Measurements from ENCODE around the gene DDX54. TPM values are rescaled to one million over a fixed set of nuclear protein-coding genes. Genes with fewer than 3 reads are reported as not detected.

The DDX54 gene
- total RNA-seq, 4 donors from 2014 or later: 62.0 to 126 (median 66.5) TPM

DNA sequence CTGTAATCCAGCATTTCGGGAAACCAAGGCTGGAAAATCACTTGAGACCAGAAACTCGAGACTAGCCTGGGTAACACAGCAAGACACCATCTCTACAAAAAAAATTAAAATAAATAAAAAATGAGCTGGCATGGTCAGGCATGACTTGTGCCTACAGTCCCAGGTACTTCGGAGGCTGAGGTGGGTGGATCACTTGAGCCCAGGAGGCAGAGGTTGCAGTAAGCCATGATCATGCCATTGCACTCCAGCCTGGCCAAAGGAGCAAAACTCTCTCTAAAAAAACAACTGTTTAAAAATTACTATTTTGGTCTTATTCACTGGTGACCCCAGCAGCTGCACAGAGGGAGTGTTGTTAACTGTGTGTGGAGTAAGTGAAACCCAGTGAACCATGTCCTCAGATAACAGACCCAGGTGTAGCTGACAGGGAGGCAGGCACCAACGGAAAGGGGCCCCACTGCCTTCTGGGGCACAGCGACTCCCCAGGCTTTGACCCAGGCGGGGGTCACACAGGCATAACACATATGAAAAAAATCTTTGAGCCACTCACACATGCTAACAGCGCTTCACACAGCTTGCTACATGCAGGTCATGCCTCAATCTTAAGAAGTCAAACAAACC, 12.1 kb downstream of the DDX54 start:
- TF ChIP-seq, protein P1, sequence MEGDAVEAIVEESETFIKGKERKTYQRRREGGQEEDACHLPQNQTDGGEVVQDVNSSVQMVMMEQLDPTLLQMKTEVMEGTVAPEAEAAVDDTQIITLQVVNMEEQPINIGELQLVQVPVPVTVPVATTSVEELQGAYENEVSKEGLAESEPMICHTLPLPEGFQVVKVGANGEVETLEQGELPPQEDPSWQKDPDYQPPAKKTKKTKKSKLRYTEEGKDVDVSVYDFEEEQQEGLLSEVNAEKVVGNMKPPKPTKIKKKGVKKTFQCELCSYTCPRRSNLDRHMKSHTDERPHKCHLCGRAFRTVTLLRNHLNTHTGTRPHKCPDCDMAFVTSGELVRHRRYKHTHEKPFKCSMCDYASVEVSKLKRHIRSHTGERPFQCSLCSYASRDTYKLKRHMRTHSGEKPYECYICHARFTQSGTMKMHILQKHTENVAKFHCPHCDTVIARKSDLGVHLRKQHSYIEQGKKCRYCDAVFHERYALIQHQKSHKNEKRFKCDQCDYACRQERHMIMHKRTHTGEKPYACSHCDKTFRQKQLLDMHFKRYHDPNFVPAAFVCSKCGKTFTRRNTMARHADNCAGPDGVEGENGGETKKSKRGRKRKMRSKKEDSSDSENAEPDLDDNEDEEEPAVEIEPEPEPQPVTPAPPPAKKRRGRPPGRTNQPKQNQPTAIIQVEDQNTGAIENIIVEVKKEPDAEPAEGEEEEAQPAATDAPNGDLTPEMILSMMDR (IDR thresholded peaks at IDR 0.05): no peak
- no peak for TF ChIP-seq POLR2A (IDR thresholded peaks at IDR 0.05)
- no peaks in the 10 kb centered on the region for H3K9me3 ChIP-seq
- peaks cover 0 to 100% (median 0%) of the 10 kb centered on the region in 3 donors for H3K36me3 ChIP-seq
- no peaks in the 10 kb centered on the region for H3K27me3 ChIP-seq
- DNase-seq: no peak
- no peaks in the 10 kb centered on the region for H3K4me1 ChIP-seq
- H3K4me3 ChIP-seq: no peak overlapping the region
- peak overlapping the region in 1 of 4 donors; percentile 0 for H3K27ac ChIP-seq

DNA sequence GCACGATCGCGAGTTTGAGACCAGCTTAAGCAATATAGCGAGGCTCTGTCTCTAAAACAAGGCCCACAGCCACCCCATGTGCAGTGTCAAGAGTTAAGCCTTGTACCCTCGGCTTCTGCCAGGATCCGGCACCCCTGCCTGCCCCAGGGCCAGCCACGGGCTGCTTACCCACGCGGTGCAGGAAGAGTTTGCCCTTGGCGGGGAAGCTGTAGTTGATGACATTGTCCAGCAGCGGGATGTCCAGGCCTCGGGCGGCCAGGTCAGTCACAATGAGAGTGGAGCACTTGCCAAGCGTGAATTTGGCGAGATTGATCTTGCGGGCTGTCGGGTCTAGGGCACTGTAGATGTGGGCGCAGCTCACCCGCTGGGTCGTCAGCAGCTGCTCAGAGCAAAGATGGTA, 13.1 kb downstream of the DDX54 start:
- peaks cover 0 to 100% (median 0%) of the 10 kb centered on the region in 3 donors for H3K36me3 ChIP-seq
- H3K4me3 ChIP-seq: no peak overlapping the region
- no peaks in the 10 kb centered on the region for H3K9me3 ChIP-seq
- DNase-seq: no peak
- H3K27ac ChIP-seq: no peak overlapping the region
- no peaks in the 10 kb centered on the region for H3K27me3 ChIP-seq
- TF ChIP-seq, protein P1 (IDR thresholded peaks at IDR 0.05): no peak
- TF ChIP-seq POLR2A (IDR thresholded peaks at IDR 0.05): no peak
- no peaks in the 10 kb centered on the region for H3K4me1 ChIP-seq

DNA sequence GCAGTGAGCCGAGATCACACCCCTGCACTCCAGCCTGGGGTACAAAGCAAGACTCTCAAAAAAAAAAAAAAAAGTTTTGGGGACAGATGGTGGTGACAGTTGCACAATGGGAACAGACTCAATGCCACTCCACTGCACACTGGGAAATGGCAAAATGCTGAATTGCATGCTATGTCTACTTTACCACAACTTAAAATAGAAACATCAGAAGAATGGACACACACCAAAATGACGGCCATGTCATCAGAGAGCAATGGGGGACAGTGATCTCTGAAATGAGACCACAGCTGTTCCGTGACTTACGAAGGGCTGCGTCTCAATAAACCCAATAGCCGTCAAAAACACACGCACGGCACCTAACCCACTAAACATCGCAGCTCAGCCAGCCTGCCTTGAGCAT, 13.7 kb downstream of the DDX54 start:
- no peaks in the 10 kb centered on the region for H3K4me1 ChIP-seq
- no peak overlapping the region for H3K27ac ChIP-seq
- no peak overlapping the region for H3K4me3 ChIP-seq
- TF ChIP-seq, protein P1 (IDR thresholded peaks at IDR 0.05): no peak
- TF ChIP-seq POLR2A (IDR thresholded peaks at IDR 0.05): no peak
- no peak for DNase-seq
- no peaks in the 10 kb centered on the region for H3K9me3 ChIP-seq
- H3K27me3 ChIP-seq: no peaks in the 10 kb centered on the region
- H3K36me3 ChIP-seq: peaks cover 0 to 100% (median 0%) of the 10 kb centered on the region in 3 donors

DNA sequence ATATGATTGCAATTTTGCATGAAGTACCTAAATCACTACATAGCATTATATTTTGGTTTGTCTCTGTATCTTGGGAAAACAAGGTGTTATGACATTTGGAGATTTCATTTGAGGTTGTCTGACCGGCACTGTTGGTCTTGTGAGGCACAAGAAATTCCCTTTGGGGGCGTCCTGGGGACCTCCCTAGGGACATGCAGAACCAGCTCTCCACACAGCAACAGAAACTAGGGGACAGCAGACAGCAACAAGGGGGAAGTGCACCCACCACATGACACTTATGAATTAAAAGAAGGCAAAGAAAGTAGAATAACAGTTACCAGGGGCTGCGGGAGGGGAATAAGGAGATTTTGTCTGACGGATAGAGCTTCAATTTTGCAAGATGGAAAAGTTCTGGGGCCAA, 14.4 kb downstream of the DDX54 start:
- H3K27me3 ChIP-seq: no peaks in the 10 kb centered on the region
- H3K9me3 ChIP-seq: no peaks in the 10 kb centered on the region
- H3K4me1 ChIP-seq: no peaks in the 10 kb centered on the region
- DNase-seq: no peak
- H3K4me3 ChIP-seq: no peak overlapping the region
- no peak overlapping the region for H3K27ac ChIP-seq
- no peak for TF ChIP-seq POLR2A (IDR thresholded peaks at IDR 0.05)
- TF ChIP-seq, protein P1 (IDR thresholded peaks at IDR 0.05): no peak
- peaks cover 0 to 100% (median 0%) of the 10 kb centered on the region in 3 donors for H3K36me3 ChIP-seq

DNA sequence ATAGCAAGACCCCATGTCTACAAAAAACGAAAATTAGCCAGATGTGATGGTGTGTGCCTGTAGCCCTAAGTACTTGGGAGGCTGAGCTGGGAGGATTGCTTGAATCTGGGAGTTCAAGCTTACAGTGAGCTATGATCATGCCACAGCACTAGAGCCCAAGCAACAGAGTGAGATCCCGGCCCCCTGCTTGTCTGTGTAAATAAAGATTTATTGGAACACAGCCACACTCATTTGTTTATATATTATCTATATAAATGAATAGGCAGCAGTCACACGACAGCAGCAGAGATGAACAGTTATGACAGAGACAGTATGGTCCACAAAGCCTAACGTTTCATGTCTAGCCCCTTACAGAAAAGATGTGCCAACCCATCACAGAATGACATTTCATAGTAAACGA, 14.8 kb downstream of the DDX54 start:
- Histone ChIP-seq H3K9me3 (no peaks in the 10 kb centered on the region), H3K36me3 (peaks cover 0 to 100% (median 0%) of the 10 kb centered on the region in 3 donors), H3K27ac (no peak overlapping the region), H3K4me1 (no peaks in the 10 kb centered on the region), H3K4me3 (no peak overlapping the region), H3K27me3 (no peaks in the 10 kb centered on the region)
- DNase-seq: no peak
- TF ChIP-seq, protein P1 (IDR thresholded peaks at IDR 0.05): no peak
- TF ChIP-seq POLR2A (IDR thresholded peaks at IDR 0.05): no peak
